Fibroblast of the conjunctiva (primary cell): Measurements from ENCODE around the gene FAM149B1.
"Not testable (repeated sequence)": the region's sequence is repeated elsewhere in the genome, so short reads cannot be mapped to it uniquely, and the experiment has no call there.

ENCODE experiments used
- DNase-seq: peaks from one replicate; pipeline ENCODE4 v3.0.0-alpha.2; 2010; ENCODE audit warnings: low read depth

FAM149B1 gene

GRCh38 chr10:73233883-73234282 is 66.0 kb downstream of the FAM149B1 start:
- DNase-seq = no peak

- no peak for DNase-seq
Measured at GRCh38 chr10:73234695-73235094, 66.8 kb downstream of the FAM149B1 start.

GRCh38 chr10:73238990-73239566 is 71.2 kb downstream of the FAM149B1 start:
- no peak for DNase-seq

GRCh38 chr10:73239908-73240307 is 72.0 kb downstream of the FAM149B1 start:
- no peak for DNase-seq

GRCh38 chr10:73244866-73245477 is 77.1 kb downstream of the FAM149B1 start:
- no peak for DNase-seq

GRCh38 chr10:73246322-73246645 is 78.4 kb downstream of the FAM149B1 start:
- no peak for DNase-seq

- DNase-seq = peak; percentile 85
Measured at GRCh38 chr10:73246646-73247508, 79.0 kb downstream of the FAM149B1 start, which contains the start of gene DNAJC9. Gene DNAJC9, minus strand, starts transcription at chr10:73247255. Its CDS starts 66 bp downstream, at chr10:73247189.

GRCh38 chr10:73247509-73248258 is 79.8 kb downstream of the FAM149B1 start:
- DNase-seq = no peak

GRCh38 chr10:73248259-73248724 is 80.4 kb downstream of the FAM149B1 start:
- DNase-seq = no peak

GRCh38 chr10:73251683-73252444 is 83.9 kb downstream of the FAM149B1 start:
- no peak for DNase-seq

- DNase-seq = peak; percentile 96
Measured at GRCh38 chr10:73252445-73253224, 84.7 kb downstream of the FAM149B1 start, which contains the start of gene MRPS16. Gene MRPS16, minus strand, starts transcription at chr10:73252644. Its CDS starts 162 bp downstream, at chr10:73252482.

GRCh38 chr10:73253225-73253555 is 85.3 kb downstream of the FAM149B1 start:
- no peak for DNase-seq

- not testable (repeated sequence) for DNase-seq
Measured at GRCh38 chr10:73258612-73259011, 90.7 kb downstream of the FAM149B1 start.

- DNase-seq = no peak
Measured at GRCh38 chr10:73261362-73261995, 93.6 kb downstream of the FAM149B1 start.

- DNase-seq = peak; percentile 90
Measured at GRCh38 chr10:73262105-73262730, 94.3 kb downstream of the FAM149B1 start.

- no peak for DNase-seq
Measured at GRCh38 chr10:73262880-73263555, 95.1 kb downstream of the FAM149B1 start.

GRCh38 chr10:73263693-73264347 is 95.9 kb downstream of the FAM149B1 start:
- DNase-seq = peak; percentile 22

GRCh38 chr10:73264423-73264822 is 96.5 kb downstream of the FAM149B1 start:
- no peak for DNase-seq

- no peak for DNase-seq
Measured at GRCh38 chr10:73281097-73281496, 113.2 kb downstream of the FAM149B1 start.
